ENCODE data around the gene DIP2A.

DNA sequence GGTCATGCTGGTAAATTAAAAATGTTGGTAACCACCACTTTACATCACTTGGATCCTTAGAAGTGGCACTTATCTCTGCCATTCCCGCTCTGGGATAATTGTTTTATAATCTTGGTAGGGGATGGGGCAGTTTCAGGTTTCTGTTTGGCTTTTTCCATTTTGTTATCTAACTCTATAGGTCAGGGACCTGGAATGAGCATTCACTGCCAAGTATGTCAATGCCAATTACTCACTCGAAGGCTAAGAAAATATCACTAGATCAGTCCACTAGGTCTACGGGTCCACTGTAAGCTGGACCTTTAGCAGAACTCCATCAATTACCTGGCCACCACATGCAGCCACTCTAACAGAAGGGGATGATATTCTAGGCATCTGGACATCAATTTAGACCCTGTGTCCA, 4.5 kb upstream of the DIP2A start:
- TF ChIP-seq, protein P1, sequence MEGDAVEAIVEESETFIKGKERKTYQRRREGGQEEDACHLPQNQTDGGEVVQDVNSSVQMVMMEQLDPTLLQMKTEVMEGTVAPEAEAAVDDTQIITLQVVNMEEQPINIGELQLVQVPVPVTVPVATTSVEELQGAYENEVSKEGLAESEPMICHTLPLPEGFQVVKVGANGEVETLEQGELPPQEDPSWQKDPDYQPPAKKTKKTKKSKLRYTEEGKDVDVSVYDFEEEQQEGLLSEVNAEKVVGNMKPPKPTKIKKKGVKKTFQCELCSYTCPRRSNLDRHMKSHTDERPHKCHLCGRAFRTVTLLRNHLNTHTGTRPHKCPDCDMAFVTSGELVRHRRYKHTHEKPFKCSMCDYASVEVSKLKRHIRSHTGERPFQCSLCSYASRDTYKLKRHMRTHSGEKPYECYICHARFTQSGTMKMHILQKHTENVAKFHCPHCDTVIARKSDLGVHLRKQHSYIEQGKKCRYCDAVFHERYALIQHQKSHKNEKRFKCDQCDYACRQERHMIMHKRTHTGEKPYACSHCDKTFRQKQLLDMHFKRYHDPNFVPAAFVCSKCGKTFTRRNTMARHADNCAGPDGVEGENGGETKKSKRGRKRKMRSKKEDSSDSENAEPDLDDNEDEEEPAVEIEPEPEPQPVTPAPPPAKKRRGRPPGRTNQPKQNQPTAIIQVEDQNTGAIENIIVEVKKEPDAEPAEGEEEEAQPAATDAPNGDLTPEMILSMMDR (IDR thresholded peaks at IDR 0.05) = no peak
- TF ChIP-seq POLR2AphosphoS5 (IDR thresholded peaks at IDR 0.05) = no peak
